Kidney (tissue), 14 donors: ENCODE results near the gene ORAI2. TPM values are rescaled to one million over a fixed set of nuclear protein-coding genes. Genes with fewer than 3 reads are reported as not detected.

Experiments
- DNase-seq, 5 donors: peaks; one replicate each; pipeline ENCODE4 v3.0.0-alpha.2; 2013 to 2020
- FAIRE-seq: peaks from 2 replicates; lab custom pipeline; 2012; peaks lifted over from hg19 to GRCh38; lab: Jason Lieb, UNC
- H3K27ac ChIP-seq, 2 donors: one replicate each; pipeline ENCODE4 v1.7.0; 2013; ENCODE audit warnings: low read depth in 2 of 2, low read length in 2 of 2, inconsistent platforms in 1 of 2
- H3K27me3 ChIP-seq: one replicate; pipeline ENCODE4 v1.7.1; 2013; ENCODE audit warnings: low read length, inconsistent platforms; ENCODE audit not compliant: control insufficient read depth, insufficient read depth
- H3K36me3 ChIP-seq, 3 donors: one replicate each; pipeline versions ENCODE4 v1.7.0 to v1.7.1; 2013; ENCODE audit warnings: low read length in 3 of 3, control low read depth in 1 of 3, inconsistent platforms in 1 of 3; ENCODE audit not compliant: insufficient read depth in 3 of 3, control insufficient read depth in 2 of 3
- H3K4me1 ChIP-seq, 3 donors: one replicate each; pipeline versions ENCODE4 v1.7.0 to v1.7.1; 2013; ENCODE audit warnings: low read length in 3 of 3, inconsistent platforms in 1 of 3, low read depth in 1 of 3; ENCODE audit not compliant: control insufficient read depth in 2 of 3, insufficient read depth in 2 of 3
- H3K4me3 ChIP-seq, 3 donors: one replicate each; pipeline versions ENCODE4 v1.7.0 to v1.8.1; 2013; ENCODE audit warnings: low read length in 3 of 3, control low read depth in 1 of 3, inconsistent platforms in 1 of 3
- H3K9ac ChIP-seq, 3 donors: one replicate each; pipeline versions ENCODE4 v1.7.0 to v1.7.1; 2013; ENCODE audit warnings: low read length in 3 of 3, control low read depth in 1 of 3, inconsistent platforms in 1 of 3
- H3K9me3 ChIP-seq, 3 donors: one replicate each; pipeline versions ENCODE4 v1.7.0 to v1.7.1; 2013; ENCODE audit warnings: low read length in 3 of 3, control low read depth in 1 of 3, inconsistent platforms in 1 of 3; ENCODE audit not compliant: control insufficient read depth in 2 of 3, insufficient read depth in 1 of 3
- CTCF ChIP-seq: IDR thresholded peaks from 3 replicates; pipeline ENCODE4 v1.5.1; 2012; ENCODE audit warnings: mild to moderate bottlenecking, moderate library complexity, borderline replicate concordance; ENCODE audit not compliant: insufficient read depth; ENCODE audit errors: extremely low read depth
- intact Hi-C: fragments of 100-400 bp; cut with DNase I; formaldehyde crosslinking; loops from one replicate; pipeline ENCODE4 v1.11.1; 2022
- polyA plus RNA-seq: library from polyadenylated mRNA; stranded (reverse); fragments of 350-450 nt; fragmentation: Illumina TruSeq; extraction: RNeasy Lipid Tissue Mini Kit (QIAGEN cat#74804); gene quantifications from one replicate; pipeline ENCODE4 v1.2.3, GENCODE V29; 2014; ENCODE audit warnings: low read depth, low replicate concordance; ENCODE audit not compliant: insufficient read depth
- total RNA-seq: library from RNA; stranded (reverse); fragmentation: NEBNext Ultra II Directional; extraction: Animal tissue kit (Norgen Biotek cat#: 25700); gene quantifications from one replicate; pipeline ENCODE4 v1.2.1, GENCODE V29; 2021
- donor health status: control.
- donor health status: control.
- donor health status: control.
- donor health status: control.
- donor health status: control.
- donor health status: DM: yes; HTN: yes; CAD: no.
- donor health status: Normal renal cell carcinoma (clear cell type).

The ORAI2 gene
- total and polyA plus RNA-seq, 2 donors from 2014 or later = 13.8 to 45.6 TPM

- Histone ChIP-seq H3K4me1 (peaks cover 0 to 6% (median 4%) of the 10 kb centered on the region in 3 donors), H3K9ac (no peak overlapping the region), H3K36me3 (peaks cover 0 to 7% (median 7%) of the 10 kb centered on the region in 3 donors), H3K4me3 (no peak overlapping the region), H3K27ac (no peak overlapping the region), H3K27me3 (no peaks in the 10 kb centered on the region), H3K9me3 (no peaks in the 10 kb centered on the region)
- DNase-seq = peak in 1 of 5 donors; percentile 68
- TF ChIP-seq CTCF = no peak
- FAIRE-seq = no peak
- intact Hi-C loops = no loop called here
Observed at GRCh38 chr7:102459221-102459844, 26.0 kb downstream of the ORAI2 start.

DNA sequence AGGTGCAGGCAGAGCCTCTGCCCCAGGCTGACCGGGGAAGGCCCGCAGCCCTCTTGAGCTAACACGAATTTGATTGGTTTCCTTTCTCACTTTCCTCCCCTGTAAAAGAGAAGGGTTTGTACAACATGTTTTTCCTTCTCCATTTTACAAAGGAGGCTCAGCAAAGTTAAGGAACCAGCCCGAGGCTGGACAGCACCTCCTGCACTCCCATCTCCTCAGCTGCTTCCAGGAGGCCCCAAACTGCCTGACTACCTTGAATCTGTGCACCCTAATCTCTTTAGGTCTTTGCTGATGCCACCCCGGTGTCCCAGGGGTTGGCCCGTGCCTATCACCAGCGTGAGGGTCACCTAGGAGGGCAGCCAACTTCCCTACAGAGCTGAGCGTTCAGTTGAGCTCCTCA is 27.1 kb downstream of the ORAI2 start:
- Histone ChIP-seq H3K9ac (no peak overlapping the region), H3K4me1 (peaks cover 0 to 6% (median 4%) of the 10 kb centered on the region in 3 donors), H3K27me3 (no peaks in the 10 kb centered on the region), H3K9me3 (no peaks in the 10 kb centered on the region), H3K27ac (no peak overlapping the region), H3K36me3 (peaks cover 0 to 7% (median 7%) of the 10 kb centered on the region in 3 donors), H3K4me3 (no peak overlapping the region)
- DNase-seq (no peak), FAIRE-seq (no peak)
- intact Hi-C loops = no loop called here
- TF ChIP-seq CTCF = no peak

- intact Hi-C loops = no loop called here
- no peak for TF ChIP-seq CTCF
- DNase-seq (peak in 2 of 5 donors; percentile 27 to 41), FAIRE-seq (no peak)
- H3K4me1 ChIP-seq = peaks cover 0 to 12% (median 10%) of the 10 kb centered on the region in 3 donors
- H3K9me3 ChIP-seq = no peaks in the 10 kb centered on the region
- H3K36me3 ChIP-seq = no peaks in the 10 kb centered on the region
- peak overlapping the region; percentile 91 to 99 (median 95) for H3K9ac ChIP-seq
- H3K27ac ChIP-seq = peak overlapping the region; percentile 1 to 57
- H3K27me3 ChIP-seq = no peaks in the 10 kb centered on the region
- peak overlapping the region; percentile 96 to 100 (median 97) for H3K4me3 ChIP-seq
Observed at GRCh38 chr7:102463841-102464576, 30.6 kb downstream of the ORAI2 start.
